ENCODE data around the gene EXOC4. TPM values are rescaled to one million over a fixed set of nuclear protein-coding genes. Genes with fewer than 3 reads are reported as not detected.

The EXOC4 gene
- total RNA-seq, 4 donors from 2014 or later: 36.6 to 64.0 (median 57.4) TPM

DNA sequence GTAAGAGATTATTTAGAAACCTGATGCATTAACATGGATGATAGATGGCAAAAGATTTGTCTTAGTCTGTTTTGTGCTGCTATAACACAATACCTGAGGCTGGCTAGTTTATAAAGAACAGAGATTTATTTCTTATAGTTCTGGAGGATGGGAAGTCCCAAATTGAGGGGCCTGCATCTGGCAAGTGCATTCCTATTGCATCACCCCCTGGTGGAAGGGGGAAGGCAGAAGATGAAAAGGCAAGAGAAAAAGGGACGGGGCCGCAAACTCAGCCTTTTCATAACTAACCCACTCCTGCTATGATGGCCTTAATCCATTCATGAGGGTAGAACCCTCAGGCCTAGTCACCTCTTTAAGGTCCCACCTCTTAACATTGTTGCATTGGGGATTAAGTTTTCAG lies 720.8 kb downstream of the EXOC4 start:
- no peaks in the 10 kb centered on the region for H3K27me3 ChIP-seq
- H3K4me1 ChIP-seq: no peaks in the 10 kb centered on the region
- 97% methylated on average over 2 of the region's 2 CpGs for WGBS
- no peak overlapping the region for H3K4me3 ChIP-seq
- no peaks in the 10 kb centered on the region for H3K36me3 ChIP-seq
- DNase-seq (ENCODE audit: extremely low spot score): no peak
- intact Hi-C loops (cut with DNase I): no loop called here
- no peak overlapping the region for H3K27ac ChIP-seq (replicated peaks in 1 of 4)
- TF ChIP-seq POLR2AphosphoS5 (IDR thresholded peaks at IDR 0.05): no peak
- TF ChIP-seq, protein P1, sequence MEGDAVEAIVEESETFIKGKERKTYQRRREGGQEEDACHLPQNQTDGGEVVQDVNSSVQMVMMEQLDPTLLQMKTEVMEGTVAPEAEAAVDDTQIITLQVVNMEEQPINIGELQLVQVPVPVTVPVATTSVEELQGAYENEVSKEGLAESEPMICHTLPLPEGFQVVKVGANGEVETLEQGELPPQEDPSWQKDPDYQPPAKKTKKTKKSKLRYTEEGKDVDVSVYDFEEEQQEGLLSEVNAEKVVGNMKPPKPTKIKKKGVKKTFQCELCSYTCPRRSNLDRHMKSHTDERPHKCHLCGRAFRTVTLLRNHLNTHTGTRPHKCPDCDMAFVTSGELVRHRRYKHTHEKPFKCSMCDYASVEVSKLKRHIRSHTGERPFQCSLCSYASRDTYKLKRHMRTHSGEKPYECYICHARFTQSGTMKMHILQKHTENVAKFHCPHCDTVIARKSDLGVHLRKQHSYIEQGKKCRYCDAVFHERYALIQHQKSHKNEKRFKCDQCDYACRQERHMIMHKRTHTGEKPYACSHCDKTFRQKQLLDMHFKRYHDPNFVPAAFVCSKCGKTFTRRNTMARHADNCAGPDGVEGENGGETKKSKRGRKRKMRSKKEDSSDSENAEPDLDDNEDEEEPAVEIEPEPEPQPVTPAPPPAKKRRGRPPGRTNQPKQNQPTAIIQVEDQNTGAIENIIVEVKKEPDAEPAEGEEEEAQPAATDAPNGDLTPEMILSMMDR (IDR thresholded peaks at IDR 0.05): no peak
- H3K9me3 ChIP-seq: no peaks in the 10 kb centered on the region

DNA sequence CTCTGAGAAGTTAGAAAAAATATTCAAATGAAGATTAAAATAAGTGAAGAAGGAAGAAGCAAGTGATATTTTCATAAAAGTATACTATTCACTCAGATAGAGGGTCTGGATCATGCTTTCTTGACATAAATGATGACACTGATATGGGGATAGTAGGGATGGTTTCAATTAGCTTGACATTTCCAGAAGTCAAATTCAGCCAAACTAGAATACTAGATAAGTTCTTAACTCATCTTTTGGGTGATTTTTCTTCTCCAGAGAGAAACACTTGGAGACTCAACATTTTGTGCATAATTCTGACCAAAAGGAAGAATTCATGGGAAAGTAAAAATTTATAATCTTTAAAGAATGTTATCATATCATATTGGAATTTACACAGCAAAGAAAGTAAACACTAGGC lies 722.3 kb downstream of the EXOC4 start:
- H3K36me3 ChIP-seq: no peaks in the 10 kb centered on the region
- H3K9me3 ChIP-seq: no peaks in the 10 kb centered on the region
- no peak overlapping the region for H3K27ac ChIP-seq (replicated peaks in 1 of 4)
- no peaks in the 10 kb centered on the region for H3K27me3 ChIP-seq
- TF ChIP-seq EP300 (IDR thresholded peaks at IDR 0.05): no peak
- TF ChIP-seq, protein P1 (IDR thresholded peaks at IDR 0.05): no peak
- TF ChIP-seq POLR2A (IDR thresholded peaks at IDR 0.05; ENCODE audit: low read depth): no peak
- TF ChIP-seq POLR2AphosphoS5 (IDR thresholded peaks at IDR 0.05): no peak
- intact Hi-C loops (cut with DNase I): no loop called here
- no peaks in the 10 kb centered on the region for H3K4me1 ChIP-seq
- no peak overlapping the region for H3K4me3 ChIP-seq
- no peak for DNase-seq (ENCODE audit: extremely low spot score)

DNA sequence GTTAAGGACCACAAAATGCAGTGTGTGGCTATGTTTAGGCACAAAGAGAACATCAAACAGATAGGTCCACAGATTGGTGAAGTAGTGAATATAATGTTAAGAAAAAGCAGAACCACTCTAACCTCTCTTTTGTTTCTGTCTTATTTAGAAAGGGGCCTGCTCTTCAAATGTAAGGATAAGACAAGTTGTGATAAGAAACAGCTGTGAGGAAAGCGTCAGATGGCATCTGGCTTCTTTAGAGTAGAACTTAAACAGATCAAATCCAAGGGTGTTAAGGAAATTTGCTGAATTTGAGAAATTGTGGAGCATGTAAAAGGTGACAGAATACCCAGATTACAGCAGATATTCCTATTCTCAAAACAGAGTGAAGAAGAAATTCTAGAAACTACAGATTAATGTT lies 723.3 kb downstream of the EXOC4 start:
- intact Hi-C loops (cut with DNase I): no loop called here
- H3K27ac ChIP-seq (replicated peaks in 1 of 4): no peak overlapping the region
- no peaks in the 10 kb centered on the region for H3K27me3 ChIP-seq
- no peak overlapping the region for H3K4me3 ChIP-seq
- no peaks in the 10 kb centered on the region for H3K9me3 ChIP-seq
- H3K36me3 ChIP-seq: no peaks in the 10 kb centered on the region
- no peaks in the 10 kb centered on the region for H3K4me1 ChIP-seq
- WGBS: 81% methylated on average over 1 of the region's 1 CpG
- TF ChIP-seq POLR2A (IDR thresholded peaks at IDR 0.05; ENCODE audit: low read depth) (no peak), EP300 (IDR thresholded peaks at IDR 0.05) (no peak), POLR2AphosphoS5 (IDR thresholded peaks at IDR 0.05) (no peak)
- TF ChIP-seq, protein P1 (IDR thresholded peaks at IDR 0.05): no peak
- no peak for DNase-seq (ENCODE audit: extremely low spot score)

DNA sequence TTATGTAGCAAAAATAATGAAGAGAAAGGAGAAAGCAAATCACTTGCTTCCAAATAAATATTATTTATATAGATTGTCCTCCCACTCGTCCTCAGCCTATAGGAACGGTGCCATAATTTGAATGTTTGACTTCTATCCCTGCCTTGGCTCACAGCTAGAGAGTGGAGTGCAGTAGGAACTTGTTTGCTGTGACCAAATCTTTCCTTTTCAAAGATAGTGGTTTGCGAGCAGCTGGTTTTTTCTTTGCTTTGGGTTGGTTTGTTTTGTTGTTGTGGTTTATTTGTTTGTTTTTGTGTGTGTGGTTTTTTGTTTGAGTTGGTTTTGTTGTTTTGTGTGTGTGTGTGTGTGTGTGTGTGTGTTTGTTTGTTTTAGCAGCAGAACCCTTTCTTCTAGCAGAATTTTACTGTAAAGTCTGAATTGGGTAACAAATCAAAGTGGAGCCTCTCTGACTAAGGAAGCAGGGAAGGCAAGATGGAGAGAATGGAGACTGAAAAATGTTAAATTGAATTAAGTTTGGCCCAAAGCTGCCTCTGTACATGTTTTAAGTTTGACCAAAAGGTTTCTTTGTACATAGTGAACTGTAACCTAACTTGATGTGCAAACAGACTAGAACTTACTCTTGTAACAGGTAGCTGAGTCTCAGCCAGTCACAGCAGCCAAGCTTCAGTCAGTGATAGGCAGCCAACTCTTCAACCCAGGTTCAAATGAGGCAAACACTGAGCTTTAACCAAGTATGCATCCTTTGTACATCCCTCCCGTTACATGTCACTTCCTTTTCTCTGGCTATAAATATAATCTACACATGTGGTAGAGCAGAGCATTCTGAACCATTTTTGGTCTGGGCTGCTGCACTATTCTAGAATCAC lies 724.8 kb downstream of the EXOC4 start:
- Histone ChIP-seq H3K27me3 (no peaks in the 10 kb centered on the region), H3K4me3 (no peak overlapping the region), H3K9me3 (no peaks in the 10 kb centered on the region), H3K36me3 (no peaks in the 10 kb centered on the region), H3K27ac (replicated peaks in 1 of 4) (no peak overlapping the region), H3K4me1 (no peaks in the 10 kb centered on the region)
- no peak for DNase-seq (ENCODE audit: extremely low spot score)
- TF ChIP-seq, protein P1 (IDR thresholded peaks at IDR 0.05): no peak
- TF ChIP-seq POLR2A (IDR thresholded peaks at IDR 0.05; ENCODE audit: low read depth) (no peak), EP300 (IDR thresholded peaks at IDR 0.05) (no peak), POLR2AphosphoS5 (IDR thresholded peaks at IDR 0.05) (no peak)
- intact Hi-C loops (cut with DNase I): no loop called here
- WGBS: 65% methylated on average over 4 of the region's 4 CpGs
